Omental fat pad (tissue), 4 donors: Measurements from ENCODE around the gene CXCR1. TPM values are rescaled to one million over a fixed set of nuclear protein-coding genes. Genes with fewer than 3 reads are reported as not detected.

Experiments
- ATAC-seq: fragments of 150-250 bp; one replicate; pipeline ENCODE4 v1.9.1; 2016; ENCODE audit warnings: mild to moderate bottlenecking, moderate library complexity; ENCODE audit not compliant: low FRiP score
- DNase-seq: peaks from one replicate; pipeline ENCODE4 v3.0.0-alpha.2; 2019; ENCODE audit warnings: low spot score
- total RNA-seq, 4 donors: library from RNA; depleted of rRNA; stranded (reverse); fragments of >200 nt; gene quantifications; one replicate each; pipeline ENCODE4 v1.1.0, GENCODE V29; 2016
- TF ChIP-seq, protein P1 (sequence below), 3 donors: fragments of 450-650 bp; IDR thresholded peaks; one replicate each; pipeline ENCODE4 v1.5.1; 2016 to 2017; ENCODE audit warnings: antibody characterized with exemption in 3 of 3, mild to moderate bottlenecking in 3 of 3, moderate library complexity in 2 of 3

CXCR1 gene
- total RNA-seq, 4 donors from 2014 or later: 0.36 to 26.8 (median 0.64) TPM

DNA sequence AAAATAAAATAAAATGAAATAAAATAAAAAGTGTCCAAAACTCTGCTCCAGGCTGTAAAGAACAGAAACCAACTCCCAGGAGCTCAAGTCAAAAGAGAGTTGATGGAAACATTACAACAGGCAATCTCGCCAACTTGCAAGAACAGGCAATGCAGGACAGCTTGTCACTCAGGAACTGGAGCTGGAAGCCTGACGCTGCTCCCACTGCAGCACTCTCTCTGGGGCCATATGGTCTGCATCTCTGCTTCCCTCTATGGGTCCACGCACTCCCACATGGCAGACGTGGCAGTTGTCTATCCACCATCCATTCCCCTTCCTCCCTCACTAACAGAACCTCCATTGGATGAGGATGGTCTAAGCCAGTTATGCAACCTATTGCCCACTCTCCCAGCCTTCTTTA is 26.9 kb upstream of the CXCR1 start:
- no peak for DNase-seq
- TF ChIP-seq, protein P1, sequence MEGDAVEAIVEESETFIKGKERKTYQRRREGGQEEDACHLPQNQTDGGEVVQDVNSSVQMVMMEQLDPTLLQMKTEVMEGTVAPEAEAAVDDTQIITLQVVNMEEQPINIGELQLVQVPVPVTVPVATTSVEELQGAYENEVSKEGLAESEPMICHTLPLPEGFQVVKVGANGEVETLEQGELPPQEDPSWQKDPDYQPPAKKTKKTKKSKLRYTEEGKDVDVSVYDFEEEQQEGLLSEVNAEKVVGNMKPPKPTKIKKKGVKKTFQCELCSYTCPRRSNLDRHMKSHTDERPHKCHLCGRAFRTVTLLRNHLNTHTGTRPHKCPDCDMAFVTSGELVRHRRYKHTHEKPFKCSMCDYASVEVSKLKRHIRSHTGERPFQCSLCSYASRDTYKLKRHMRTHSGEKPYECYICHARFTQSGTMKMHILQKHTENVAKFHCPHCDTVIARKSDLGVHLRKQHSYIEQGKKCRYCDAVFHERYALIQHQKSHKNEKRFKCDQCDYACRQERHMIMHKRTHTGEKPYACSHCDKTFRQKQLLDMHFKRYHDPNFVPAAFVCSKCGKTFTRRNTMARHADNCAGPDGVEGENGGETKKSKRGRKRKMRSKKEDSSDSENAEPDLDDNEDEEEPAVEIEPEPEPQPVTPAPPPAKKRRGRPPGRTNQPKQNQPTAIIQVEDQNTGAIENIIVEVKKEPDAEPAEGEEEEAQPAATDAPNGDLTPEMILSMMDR (IDR thresholded peaks at IDR 0.05): no peak
- no peak for ATAC-seq

DNA sequence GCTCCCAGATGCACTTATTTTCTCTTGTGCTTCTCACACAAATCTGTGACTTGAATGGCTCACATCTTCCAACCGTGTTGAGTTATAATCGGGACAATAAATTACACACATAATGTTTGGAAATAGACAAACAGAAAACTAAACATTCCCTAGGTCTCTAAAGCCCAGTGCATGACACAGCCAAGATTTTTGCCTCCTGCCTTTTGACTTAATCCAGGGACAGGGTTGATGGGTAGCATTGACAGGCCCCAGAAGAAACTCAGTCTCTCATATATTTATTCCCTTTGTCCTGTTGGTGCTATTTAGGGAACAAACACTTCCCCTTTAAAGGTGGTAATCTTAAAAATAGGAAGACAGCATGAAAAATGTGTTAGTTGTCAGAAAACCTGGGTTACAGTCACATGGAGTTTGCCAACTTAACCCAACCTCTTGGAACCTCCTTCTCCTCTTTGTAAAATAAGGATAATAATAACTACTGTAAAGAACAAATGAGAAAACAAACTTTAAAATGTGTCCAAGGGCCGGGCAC is 26.2 kb upstream of the CXCR1 start:
- no peak for ATAC-seq
- DNase-seq: no peak
- TF ChIP-seq, protein P1 (IDR thresholded peaks at IDR 0.05): no peak

DNA sequence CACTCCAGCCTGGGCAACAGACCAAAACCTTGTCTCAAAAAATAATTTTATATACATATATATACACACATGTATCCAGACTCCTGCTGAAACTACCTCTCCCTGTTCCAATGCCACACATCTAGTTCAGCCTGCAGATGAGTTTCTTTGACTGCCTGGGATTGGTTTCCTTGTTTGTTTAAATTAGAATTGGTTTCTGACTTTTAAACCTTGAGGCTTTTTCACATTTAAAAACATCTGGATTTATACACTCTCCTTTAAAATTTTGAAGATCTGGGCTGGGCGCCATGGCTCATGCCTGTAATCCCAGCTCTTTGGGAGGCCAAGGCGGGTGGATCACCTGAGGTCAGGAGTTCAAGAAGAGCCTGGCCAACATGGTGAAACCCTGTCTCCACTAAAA is 21.8 kb upstream of the CXCR1 start:
- ATAC-seq (no peak), DNase-seq (no peak)
- TF ChIP-seq, protein P1 (IDR thresholded peaks at IDR 0.05): no peak

GRCh38 chr2:218187296-218188015 is 20.7 kb upstream of the CXCR1 start:
- TF ChIP-seq, protein P1 (IDR thresholded peaks at IDR 0.05): no peak
- ATAC-seq: peak; percentile 78

DNA sequence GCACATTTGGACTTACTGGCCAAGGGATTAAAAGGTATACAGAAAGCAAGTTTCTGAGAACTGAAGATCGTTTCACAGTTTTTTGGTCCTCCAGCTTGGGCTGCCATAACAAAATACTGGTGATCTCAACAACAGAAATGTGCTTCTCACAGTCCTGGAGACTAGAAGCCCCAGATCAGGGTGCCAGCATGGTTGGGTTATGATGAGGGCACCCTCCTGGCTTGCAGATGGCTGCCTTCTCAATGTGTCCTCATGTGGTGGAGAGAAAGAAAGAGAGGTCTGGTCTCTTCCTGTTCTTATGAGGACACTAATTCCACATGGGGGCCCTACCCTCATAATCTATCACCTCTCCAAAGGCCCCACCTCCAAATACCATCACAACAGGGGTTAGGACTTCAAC is 20.1 kb upstream of the CXCR1 start:
- TF ChIP-seq, protein P1 (IDR thresholded peaks at IDR 0.05): no peak
- no peak for ATAC-seq
- DNase-seq: no peak

More at GRCh38 chr2:218187296-218188015, 20.7 kb upstream of the CXCR1 start:
- no peak for DNase-seq

DNA sequence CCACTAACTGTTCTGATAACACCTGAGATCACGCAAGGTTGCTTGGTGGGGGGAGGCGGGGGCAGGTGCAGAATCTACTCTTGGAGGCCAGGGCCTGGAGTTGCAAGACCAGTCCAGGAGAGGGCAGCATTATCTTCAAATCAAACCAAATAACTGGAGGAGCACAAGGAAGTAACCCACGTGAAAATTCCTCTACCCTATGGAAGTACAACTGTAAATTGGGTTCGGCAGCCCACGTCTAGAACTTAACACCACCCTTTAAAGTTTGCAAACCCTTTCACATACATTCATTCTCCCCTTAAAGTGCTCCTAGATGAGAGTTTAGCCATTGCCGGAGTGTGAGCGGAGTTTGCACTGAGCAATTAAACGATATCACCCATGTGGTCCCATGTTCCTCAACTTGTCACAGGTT is 19.6 kb upstream of the CXCR1 start:
- TF ChIP-seq, protein P1 (IDR thresholded peaks at IDR 0.05): peak in 1 of 3 donors; percentile 26
- DNase-seq (peak; percentile 52), ATAC-seq (peak; percentile 63)

GRCh38 chr2:218184331-218184730 is 17.6 kb upstream of the CXCR1 start:
- TF ChIP-seq, protein P1 (IDR thresholded peaks at IDR 0.05): no peak
- ATAC-seq (no peak), DNase-seq (no peak)
